ENCODE measurements around the gene PARD3.
"Not testable (repeated sequence)": the region's sequence is repeated elsewhere in the genome, so short reads cannot be mapped to it uniquely, and the experiment has no call there.

The PARD3 gene

GRCh38 chr10:34420795-34421194, 394.3 kb downstream of the PARD3 start:
- DNase-seq (ENCODE audit: low read depth): no peak

GRCh38 chr10:34420273-34420672, 394.8 kb downstream of the PARD3 start:
- DNase-seq (ENCODE audit: low read depth): no peak

GRCh38 chr10:34415039-34415438, 400.1 kb downstream of the PARD3 start:
- DNase-seq (ENCODE audit: low read depth): no peak

- DNase-seq (ENCODE audit: low read depth): no peak
These were observed 401.1 kb downstream of the PARD3 start for GRCh38 chr10:34413756-34414587.

GRCh38 chr10:34413214-34413613, 401.9 kb downstream of the PARD3 start:
- no peak for DNase-seq (ENCODE audit: low read depth)

GRCh38 chr10:34408956-34409355, 406.1 kb downstream of the PARD3 start:
- DNase-seq (ENCODE audit: low read depth): no peak

- no peak for DNase-seq (ENCODE audit: low read depth)
These were observed 406.7 kb downstream of the PARD3 start for GRCh38 chr10:34408381-34408780.

GRCh38 chr10:34407324-34407805, 407.7 kb downstream of the PARD3 start:
- DNase-seq (ENCODE audit: low read depth): no peak

- DNase-seq (ENCODE audit: low read depth): no peak
These were observed 408.4 kb downstream of the PARD3 start for GRCh38 chr10:34406463-34407323.

- DNase-seq (ENCODE audit: low read depth): no peak
These were observed 409.3 kb downstream of the PARD3 start for GRCh38 chr10:34405611-34406462.

- no peak for DNase-seq (ENCODE audit: low read depth)
These were observed 411.6 kb downstream of the PARD3 start for GRCh38 chr10:34403512-34403911.

- DNase-seq (ENCODE audit: low read depth): no peak
These were observed 415.0 kb downstream of the PARD3 start for GRCh38 chr10:34400075-34400474.

GRCh38 chr10:34399013-34399412, 416.1 kb downstream of the PARD3 start:
- DNase-seq (ENCODE audit: low read depth): no peak

GRCh38 chr10:34397324-34397723, 417.8 kb downstream of the PARD3 start:
- no peak for DNase-seq (ENCODE audit: low read depth)

GRCh38 chr10:34396663-34397062, 418.4 kb downstream of the PARD3 start:
- no peak for DNase-seq (ENCODE audit: low read depth)

GRCh38 chr10:34392641-34393170, 422.4 kb downstream of the PARD3 start:
- no peak for DNase-seq (ENCODE audit: low read depth)

- not testable (repeated sequence) for DNase-seq (ENCODE audit: low read depth)
These were observed 423.9 kb downstream of the PARD3 start for GRCh38 chr10:34391168-34391567.

- DNase-seq (ENCODE audit: low read depth): no peak
These were observed 425.3 kb downstream of the PARD3 start for GRCh38 chr10:34389801-34390200.

GRCh38 chr10:34386921-34387320, 428.2 kb downstream of the PARD3 start:
- DNase-seq (ENCODE audit: low read depth): no peak

- DNase-seq (ENCODE audit: low read depth): no peak
These were observed 430.7 kb downstream of the PARD3 start for GRCh38 chr10:34384372-34384771.

GRCh38 chr10:34382626-34383025, 432.5 kb downstream of the PARD3 start:
- DNase-seq (ENCODE audit: low read depth): no peak

GRCh38 chr10:34380856-34381255, 434.2 kb downstream of the PARD3 start:
- DNase-seq (ENCODE audit: low read depth): no peak
